PC-3 (cell line): ENCODE results near the gene XIRP1. TPM values are rescaled to one million over a fixed set of nuclear protein-coding genes. Genes with fewer than 3 reads are reported as not detected.

Source experiments
- ATAC-seq: fragments of 200-7000 bp; cut with Tn5 transposase; 2 replicates; pipeline ENCODE4 v1.9.1; 2020; ENCODE audit warnings: mild to moderate bottlenecking, moderate library complexity
- BruUV-seq: library from RNA; stranded (reverse); fragments of 400-500 nt; replicated peaks from 2 replicates; lab custom pipeline; 2021; lab: Mats Ljungman, UMichigan
- CTCF ChIA-PET: fragments of 300-600 bp; sonication (Branson Sonifier 250); formaldehyde crosslinking; loops from one replicate; lab custom pipeline; 2022; ENCODE audit warnings: antibody characterized with exemption; lab: Charles Lee
- POLR2A ChIA-PET: fragments of 300-600 bp; sonication (Branson Sonifier 250); formaldehyde crosslinking; loops from one replicate; lab custom pipeline; 2022; ENCODE audit warnings: antibody characterized with exemption; ENCODE audit not compliant: unreplicated experiment; lab: Charles Lee
- DNase-seq: peaks from one replicate; pipeline ENCODE4 v3.0.0-alpha.2; 2015
- H2AFZ ChIP-seq: fragments of 300-600 bp; sonication (generic); 2 replicates; pipeline ENCODE4 v1.6.0; 2016; ENCODE audit warnings: antibody characterized with exemption, low read length
- H3F3A ChIP-seq: fragments of 300-600 bp; sonication (generic); one replicate; pipeline ENCODE4 v1.6.0; 2017; ENCODE audit warnings: antibody characterized with exemption, low read length, control low read depth, mild to moderate bottlenecking; ENCODE audit not compliant: unreplicated experiment
- H3K27ac ChIP-seq: fragments of 300-600 bp; sonication (generic); 2 replicates; pipeline ENCODE4 v1.5.1; 2016; ENCODE audit warnings: mild to moderate bottlenecking, low read length
- H3K27me3 ChIP-seq: fragments of 300-600 bp; sonication (generic); 2 replicates; pipeline ENCODE4 v1.6.1; 2016; ENCODE audit warnings: low read length, mixed read lengths
- H3K36me3 ChIP-seq: fragments of 300-600 bp; sonication (generic); 2 replicates; pipeline ENCODE4 v1.6.1; 2016; ENCODE audit warnings: low read depth, mixed run types, low read length, mixed read lengths
- H3K4me1 ChIP-seq: fragments of 300-600 bp; sonication (generic); 2 replicates; pipeline ENCODE4 v1.5.1; 2016; ENCODE audit warnings: low read length; ENCODE audit not compliant: insufficient read depth
- H3K4me2 ChIP-seq: fragments of 300-600 bp; sonication (generic); 2 replicates; pipeline ENCODE4 v1.6.0; 2016; ENCODE audit warnings: low read length
- H3K4me3 ChIP-seq: fragments of 300-600 bp; sonication (generic); 2 replicates; pipeline ENCODE4 v1.5.1; 2016; ENCODE audit warnings: mild to moderate bottlenecking, low read length, mixed read lengths
- H3K79me2 ChIP-seq: fragments of 300-600 bp; sonication (generic); 2 replicates; pipeline ENCODE4 v1.6.1; 2017; ENCODE audit warnings: low read length, mixed read lengths
- H3K9ac ChIP-seq: fragments of 300-600 bp; sonication (generic); 2 replicates; pipeline ENCODE4 v1.6.0; 2016; ENCODE audit warnings: mild to moderate bottlenecking, low read length
- H3K9me2 ChIP-seq: fragments of 300-600 bp; sonication (generic); replicated peaks from 2 replicates; pipeline ENCODE4 v1.6.1; 2016; ENCODE audit warnings: mixed run types, low read length, mixed read lengths
- H3K9me3 ChIP-seq: fragments of 300-600 bp; sonication (generic); 2 replicates; pipeline ENCODE4 v1.6.1; 2016; ENCODE audit warnings: low read length, mixed read lengths
- H4K20me1 ChIP-seq: fragments of 300-600 bp; sonication (generic); 2 replicates; pipeline ENCODE4 v1.6.1; 2016; ENCODE audit warnings: low read length, mixed read lengths
- EZH2 ChIP-seq: fragments of 300-600 bp; sonication (generic); IDR thresholded peaks from one replicate; pipeline ENCODE4 v1.6.1; 2017; ENCODE audit warnings: antibody characterized with exemption, mild to moderate bottlenecking, low read length; ENCODE audit not compliant: unreplicated experiment
- EZH2phosphoT487 ChIP-seq: fragments of 300-600 bp; sonication (generic); IDR thresholded peaks from 2 replicates; pipeline ENCODE4 v1.6.1; 2018; ENCODE audit warnings: mild to moderate bottlenecking, antibody characterized with exemption, low read length, borderline replicate concordance
- intact Hi-C: fragments of 100-400 bp; cut with micrococcal nuclease; formaldehyde crosslinking; loops from 2 replicates; pipeline ENCODE4 v1.9.0; 2023
- total RNA-seq: library from RNA; depleted of rRNA; stranded (reverse); fragments of >200 nt; gene quantifications from 2 replicates; pipeline ENCODE4 v1.2.3, GENCODE V29; 2014
- TF ChIP-seq, protein P1 (sequence below): fragments of 300-600 bp; sonication (generic); conservative IDR thresholded peaks from 2 replicates; pipeline ENCODE4 v1.5.1; 2017; ENCODE audit warnings: antibody characterized with exemption, low read depth, mild to moderate bottlenecking, low read length

XIRP1 gene
- total RNA-seq, 1 experiment from 2014 or later = not detected

DNA sequence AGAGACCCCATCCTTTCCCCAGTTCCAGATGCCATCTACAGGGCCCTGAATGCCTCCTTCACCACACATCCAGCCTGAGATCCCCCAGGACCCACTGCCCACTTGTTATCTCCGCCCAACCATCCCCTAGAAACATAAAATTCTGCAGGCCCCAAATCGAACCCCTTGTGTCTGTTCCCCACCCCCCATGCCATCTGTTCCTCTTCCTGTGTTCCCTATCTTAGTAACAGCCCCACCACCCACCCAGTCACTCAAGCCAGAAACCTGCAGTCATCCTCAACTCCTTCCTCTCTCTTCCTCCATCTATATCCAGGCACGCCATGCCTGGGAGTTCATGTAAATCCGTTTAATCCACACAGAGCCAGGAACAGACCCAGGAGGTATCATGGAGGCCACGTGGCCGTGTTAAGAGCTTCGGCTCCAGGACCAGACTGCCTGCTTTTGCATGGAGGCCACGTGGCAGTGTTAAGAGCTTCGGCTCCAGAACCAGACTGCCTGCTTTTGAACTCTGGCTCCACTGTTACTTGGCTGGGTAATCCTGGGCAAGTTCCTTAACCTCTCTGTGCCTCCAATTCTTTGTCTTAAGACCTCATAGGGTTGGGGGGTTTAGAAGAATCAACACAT is 43.8 kb downstream of the XIRP1 start:
- ATAC-seq (no peak), DNase-seq (no peak)
- peak overlapping the region; percentile 98 for H3K4me2 ChIP-seq
- BruUV-seq = no TSS peak
- no peaks in the 10 kb centered on the region for H3K27me3 ChIP-seq
- intact Hi-C loops = no loop called here
- H3K4me1 ChIP-seq = peaks cover 64% of the 10 kb centered on the region
- H4K20me1 ChIP-seq = peaks cover 80% of the 10 kb centered on the region
- no peaks in the 10 kb centered on the region for H3F3A ChIP-seq
- peaks cover 30% of the 10 kb centered on the region for H3K36me3 ChIP-seq
- no peak overlapping the region for H3K9ac ChIP-seq
- H3K79me2 ChIP-seq = peaks cover 88% of the 10 kb centered on the region
- no peaks in the 10 kb centered on the region for H3K9me2 ChIP-seq
- H3K27ac ChIP-seq = no peak overlapping the region
- no peaks in the 10 kb centered on the region for H3K9me3 ChIP-seq
- POLR2A ChIA-PET = no interaction called here
- no peak for TF ChIP-seq EZH2
- TF ChIP-seq EZH2phosphoT487 = no peak
- TF ChIP-seq, protein P1, sequence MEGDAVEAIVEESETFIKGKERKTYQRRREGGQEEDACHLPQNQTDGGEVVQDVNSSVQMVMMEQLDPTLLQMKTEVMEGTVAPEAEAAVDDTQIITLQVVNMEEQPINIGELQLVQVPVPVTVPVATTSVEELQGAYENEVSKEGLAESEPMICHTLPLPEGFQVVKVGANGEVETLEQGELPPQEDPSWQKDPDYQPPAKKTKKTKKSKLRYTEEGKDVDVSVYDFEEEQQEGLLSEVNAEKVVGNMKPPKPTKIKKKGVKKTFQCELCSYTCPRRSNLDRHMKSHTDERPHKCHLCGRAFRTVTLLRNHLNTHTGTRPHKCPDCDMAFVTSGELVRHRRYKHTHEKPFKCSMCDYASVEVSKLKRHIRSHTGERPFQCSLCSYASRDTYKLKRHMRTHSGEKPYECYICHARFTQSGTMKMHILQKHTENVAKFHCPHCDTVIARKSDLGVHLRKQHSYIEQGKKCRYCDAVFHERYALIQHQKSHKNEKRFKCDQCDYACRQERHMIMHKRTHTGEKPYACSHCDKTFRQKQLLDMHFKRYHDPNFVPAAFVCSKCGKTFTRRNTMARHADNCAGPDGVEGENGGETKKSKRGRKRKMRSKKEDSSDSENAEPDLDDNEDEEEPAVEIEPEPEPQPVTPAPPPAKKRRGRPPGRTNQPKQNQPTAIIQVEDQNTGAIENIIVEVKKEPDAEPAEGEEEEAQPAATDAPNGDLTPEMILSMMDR = no peak
- H2AFZ ChIP-seq = no peak overlapping the region
- peak overlapping the region; percentile 36; the same call in 1 of the 2 replicates for H3K4me3 ChIP-seq
- CTCF ChIA-PET = no interaction called here

DNA sequence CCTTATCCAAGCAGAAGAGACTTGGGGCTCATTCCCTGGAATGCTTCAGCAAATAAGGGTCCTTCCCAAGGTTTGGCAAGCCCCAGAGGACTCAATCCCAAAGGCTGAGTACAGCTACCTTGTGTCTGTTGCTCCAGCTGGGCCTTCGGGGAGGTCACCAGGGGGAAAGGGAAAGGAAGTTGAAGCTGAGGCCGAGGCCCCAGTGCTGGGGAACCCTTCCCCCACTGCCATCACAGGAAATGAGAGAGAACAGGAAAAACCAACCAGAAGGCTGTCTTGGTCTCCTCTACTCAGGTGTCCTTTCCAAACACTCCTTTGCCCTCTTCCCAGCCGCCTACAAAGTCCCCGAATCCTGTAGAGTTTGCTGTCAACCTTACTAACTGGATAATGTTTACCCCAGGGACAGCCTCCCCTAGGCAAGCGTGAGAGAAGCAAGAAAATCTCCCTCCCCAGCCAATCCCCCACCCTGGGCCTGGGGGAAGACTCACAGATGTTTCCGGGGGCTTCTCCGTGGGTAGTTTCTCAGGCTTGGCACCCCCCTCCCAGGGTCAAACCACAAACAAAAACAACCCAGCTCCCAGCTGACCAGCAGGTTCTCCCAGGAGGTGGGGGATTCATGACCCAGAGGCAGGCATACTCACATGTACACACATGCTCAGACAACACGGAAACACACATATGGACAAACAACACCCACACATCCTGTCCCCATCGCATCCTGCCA is 44.5 kb downstream of the XIRP1 start:
- Histone ChIP-seq H4K20me1 (peaks cover 87% of the 10 kb centered on the region), H3K9me3 (no peaks in the 10 kb centered on the region), H3K4me3 (peak overlapping the region; percentile 36), H3K27ac (peak overlapping the region; percentile 64), H3K36me3 (peaks cover 37% of the 10 kb centered on the region), H3K79me2 (peaks cover 92% of the 10 kb centered on the region), H2AFZ (no peak overlapping the region), H3K9ac (0 out of 2 replicates have a peak overlapping the region, but pooled peaks have one; percentile 2), H3K27me3 (no peaks in the 10 kb centered on the region), H3K9me2 (no peaks in the 10 kb centered on the region), H3K4me2 (peak overlapping the region; percentile 98), H3F3A (no peaks in the 10 kb centered on the region), H3K4me1 (peaks cover 70% of the 10 kb centered on the region)
- DNase-seq = peak; percentile 45
- intact Hi-C loops = no loop called here
- no TSS peak for BruUV-seq
- TF ChIP-seq EZH2 = no peak
- TF ChIP-seq, protein P1 = no peak
- no peak for ATAC-seq
- CTCF ChIA-PET = no interaction called here
- POLR2A ChIA-PET = no interaction called here
